ENCODE results near the gene C1orf167.

Gene C1orf167

DNA sequence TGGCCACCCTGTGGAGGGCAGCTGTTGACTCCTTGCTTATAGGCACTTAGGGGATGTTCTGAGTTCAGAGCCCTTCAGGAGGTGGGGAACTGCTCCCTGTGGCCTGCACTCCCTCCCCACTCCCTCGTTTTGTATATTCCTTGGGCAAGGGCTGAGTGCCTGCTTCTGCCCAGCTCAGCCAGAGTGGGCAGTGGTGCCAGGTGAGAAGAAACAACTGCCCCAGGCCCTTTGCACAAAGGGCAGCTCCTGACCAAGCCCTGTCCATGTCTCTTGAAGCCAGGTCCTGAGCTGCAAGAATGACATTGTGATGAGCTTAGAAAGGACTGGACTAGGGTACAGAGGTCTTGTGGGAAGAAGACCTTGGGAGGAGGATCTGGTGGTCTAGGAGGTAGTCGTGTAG is 23.9 kb upstream of the C1orf167 start:
- DNase-seq, result no peak

DNA sequence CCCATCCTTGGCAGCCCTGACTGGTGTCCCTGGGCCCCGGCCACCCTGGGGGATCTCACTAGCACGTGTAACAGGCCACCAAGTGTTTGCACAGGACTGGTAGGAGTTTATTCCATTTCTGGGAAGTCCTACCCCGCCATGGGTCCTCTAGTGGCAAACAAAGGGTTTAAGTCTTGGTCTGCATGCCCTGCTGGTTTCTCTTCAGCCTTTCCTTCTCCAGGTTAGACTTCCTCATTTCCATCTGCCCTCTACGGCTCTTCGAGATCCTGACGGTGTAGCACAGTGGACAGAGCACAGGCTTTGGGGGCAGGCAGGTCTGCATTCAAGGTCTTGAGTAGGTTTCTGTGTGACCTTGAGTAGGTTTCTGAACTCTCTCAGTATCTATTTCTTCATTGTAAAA is 23.2 kb upstream of the C1orf167 start:
- DNase-seq, result no peak

DNA sequence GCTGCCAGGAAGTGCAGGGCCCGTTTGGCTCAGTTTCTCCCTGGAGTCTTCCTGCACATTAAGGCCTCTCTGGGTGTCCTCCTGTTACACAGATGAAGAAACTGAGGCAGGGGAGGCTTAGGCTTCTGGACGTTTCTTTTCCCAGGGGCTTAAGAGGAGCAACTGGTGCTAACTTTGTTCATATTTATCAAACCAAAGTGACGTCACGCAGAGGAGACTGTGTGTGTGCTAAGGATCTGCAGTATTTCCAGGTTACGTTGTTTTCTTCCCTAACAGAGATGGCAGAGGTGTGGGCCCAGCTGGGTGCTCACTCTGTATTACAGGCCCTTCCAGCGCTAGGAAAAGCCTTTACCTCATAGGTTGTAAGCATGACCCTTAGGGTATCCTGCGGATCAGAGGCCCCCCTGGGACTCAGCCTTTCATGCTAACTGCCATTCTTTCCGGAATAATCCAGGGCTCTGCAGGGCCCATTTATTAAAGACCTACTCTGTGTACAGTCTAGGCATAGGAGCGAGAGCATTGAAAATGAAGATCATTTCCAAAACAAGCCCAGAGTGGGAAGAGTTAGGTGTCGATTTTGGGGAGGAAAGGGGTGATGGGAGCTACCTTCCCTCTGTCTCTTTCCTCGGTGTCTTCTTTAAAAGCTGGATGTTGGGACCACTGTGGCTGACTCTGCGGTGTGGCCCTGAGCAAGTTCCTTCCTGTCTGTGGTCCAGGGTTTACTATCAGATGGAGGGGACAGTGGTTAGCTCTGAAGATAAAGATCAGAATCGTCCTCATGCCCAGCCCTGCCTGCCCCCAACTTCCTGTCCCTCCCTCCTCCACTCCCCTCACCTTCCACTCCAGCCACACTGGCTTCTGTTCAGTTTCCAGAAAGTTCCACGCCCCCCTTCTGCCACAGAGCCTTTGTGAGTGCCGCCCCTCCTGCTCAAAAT is 21.5 kb upstream of the C1orf167 start:
- no peak for DNase-seq

DNA sequence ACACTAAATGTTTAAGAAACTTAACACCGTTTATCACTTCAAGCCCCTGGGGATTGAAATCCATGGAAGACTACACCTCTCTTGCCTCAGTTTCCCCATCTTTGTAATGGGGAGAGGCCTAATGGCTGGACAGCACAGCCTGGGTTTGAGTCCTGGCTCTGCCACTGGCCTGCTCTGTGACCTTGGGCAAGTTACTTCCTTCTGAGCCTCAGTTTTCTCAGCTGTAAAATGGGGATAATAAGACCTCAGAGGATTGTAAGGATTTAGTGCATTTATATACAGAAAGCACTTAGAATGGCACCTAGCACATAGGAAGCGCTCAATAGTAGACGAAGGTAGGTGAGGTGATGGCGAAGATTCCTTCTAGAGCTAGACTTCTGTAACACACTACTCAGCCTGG is 20.5 kb upstream of the C1orf167 start:
- DNase-seq, result no peak

DNA sequence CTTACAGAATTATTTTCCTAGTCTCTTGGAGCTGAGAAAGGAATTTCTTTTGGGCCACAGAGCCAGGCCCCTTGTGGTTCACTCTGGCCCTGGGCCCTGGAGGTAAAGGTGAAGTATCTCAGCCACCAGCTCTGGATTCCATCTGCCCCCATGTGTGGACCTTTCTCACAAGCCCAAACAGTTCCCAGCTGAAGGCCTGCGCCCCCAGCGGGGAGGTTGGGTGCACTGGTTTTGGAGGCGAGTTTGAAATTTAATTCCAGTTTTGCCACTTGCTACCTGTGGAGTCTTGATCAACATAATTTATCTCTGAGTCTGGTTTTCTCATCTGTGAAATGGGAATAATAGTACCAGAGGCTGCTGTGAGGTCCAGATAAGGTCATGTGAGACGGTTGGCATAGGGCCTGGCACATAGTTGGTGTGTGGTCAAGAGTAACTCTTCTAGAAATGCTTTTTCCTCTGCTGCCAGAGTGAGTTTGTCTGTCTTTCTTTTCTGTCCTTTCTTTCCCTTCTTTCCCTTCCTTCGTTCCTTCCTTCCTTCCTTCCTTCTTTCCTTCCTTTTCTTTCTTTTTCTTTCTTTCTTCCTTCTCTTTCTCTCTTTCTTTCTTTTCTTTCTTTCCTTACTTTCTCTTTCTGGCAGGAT is 20.0 kb upstream of the C1orf167 start:
- no peak for DNase-seq

DNA sequence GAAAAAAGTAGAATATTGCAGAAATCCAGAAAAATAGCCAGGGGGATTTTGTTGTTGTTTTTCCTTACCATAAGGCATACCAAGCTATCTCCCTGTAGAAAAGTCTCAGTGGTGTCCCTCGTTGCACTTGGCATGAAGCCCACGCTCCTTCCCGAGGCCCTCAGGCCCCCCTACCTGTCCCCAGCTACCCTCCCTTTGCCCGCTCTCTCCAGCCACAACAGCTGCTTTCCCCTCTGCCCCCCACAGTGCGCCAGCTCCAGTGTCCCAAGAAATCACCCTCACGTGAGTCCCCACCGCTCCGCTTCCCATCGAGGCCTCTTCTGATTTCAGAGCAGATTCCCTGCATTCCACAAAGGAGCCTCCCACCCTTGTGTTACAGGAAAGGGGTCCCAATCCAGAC is 17.7 kb upstream of the C1orf167 start:
- no peak for DNase-seq

DNA sequence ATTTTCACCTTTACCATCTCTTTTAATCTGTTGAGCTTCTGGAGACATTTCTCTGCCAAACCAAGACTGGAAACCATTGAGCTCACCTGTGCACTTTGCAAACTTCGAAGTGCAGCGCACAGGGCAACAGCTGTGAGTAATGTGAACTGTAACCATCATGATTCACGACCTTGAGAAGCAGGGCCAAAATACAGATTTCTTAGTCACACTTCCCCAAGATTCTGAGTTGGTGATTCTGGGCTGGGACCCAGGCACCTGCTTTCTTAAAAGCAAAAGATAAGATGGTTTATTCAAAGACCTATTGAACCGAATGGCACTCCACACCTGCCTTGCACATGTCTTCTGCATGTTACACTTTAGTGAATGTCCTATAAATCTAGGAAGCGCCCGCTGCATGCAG is 15.9 kb upstream of the C1orf167 start:
- DNase-seq, result no peak

DNA sequence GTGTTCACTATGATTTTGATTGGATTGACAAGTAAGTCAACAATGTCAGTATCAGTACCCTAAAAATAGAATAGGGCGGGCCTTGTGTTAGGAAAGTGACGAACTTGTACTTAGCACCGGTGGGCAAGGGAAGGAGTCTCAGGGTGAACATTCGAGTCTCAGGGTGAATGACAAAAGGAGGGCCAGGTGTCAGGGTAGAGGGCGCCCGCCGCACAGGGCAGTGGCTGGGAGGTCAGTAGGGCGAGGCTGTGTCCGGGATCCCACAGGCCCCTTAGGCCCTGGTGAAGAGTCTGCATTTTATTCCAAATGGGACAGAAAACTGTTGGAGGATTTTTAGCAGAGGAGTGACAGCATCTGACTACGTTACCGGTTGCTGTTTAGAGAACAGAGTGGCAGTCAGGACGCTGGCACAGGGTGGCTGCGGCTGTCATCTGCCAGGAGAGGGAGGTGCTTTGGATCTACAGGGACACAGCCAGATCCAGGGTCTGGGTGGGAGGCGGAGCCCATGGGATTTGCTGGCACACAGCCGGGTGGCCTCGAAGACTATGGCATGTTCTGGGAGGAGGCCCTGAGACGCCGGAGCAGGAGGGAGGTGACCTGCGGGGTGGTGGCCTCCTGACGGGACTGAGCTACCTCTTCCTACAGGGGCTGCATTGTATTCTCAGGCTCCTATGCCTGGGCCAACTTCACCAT is 15.1 kb upstream of the C1orf167 start:
- no peak for DNase-seq

DNA sequence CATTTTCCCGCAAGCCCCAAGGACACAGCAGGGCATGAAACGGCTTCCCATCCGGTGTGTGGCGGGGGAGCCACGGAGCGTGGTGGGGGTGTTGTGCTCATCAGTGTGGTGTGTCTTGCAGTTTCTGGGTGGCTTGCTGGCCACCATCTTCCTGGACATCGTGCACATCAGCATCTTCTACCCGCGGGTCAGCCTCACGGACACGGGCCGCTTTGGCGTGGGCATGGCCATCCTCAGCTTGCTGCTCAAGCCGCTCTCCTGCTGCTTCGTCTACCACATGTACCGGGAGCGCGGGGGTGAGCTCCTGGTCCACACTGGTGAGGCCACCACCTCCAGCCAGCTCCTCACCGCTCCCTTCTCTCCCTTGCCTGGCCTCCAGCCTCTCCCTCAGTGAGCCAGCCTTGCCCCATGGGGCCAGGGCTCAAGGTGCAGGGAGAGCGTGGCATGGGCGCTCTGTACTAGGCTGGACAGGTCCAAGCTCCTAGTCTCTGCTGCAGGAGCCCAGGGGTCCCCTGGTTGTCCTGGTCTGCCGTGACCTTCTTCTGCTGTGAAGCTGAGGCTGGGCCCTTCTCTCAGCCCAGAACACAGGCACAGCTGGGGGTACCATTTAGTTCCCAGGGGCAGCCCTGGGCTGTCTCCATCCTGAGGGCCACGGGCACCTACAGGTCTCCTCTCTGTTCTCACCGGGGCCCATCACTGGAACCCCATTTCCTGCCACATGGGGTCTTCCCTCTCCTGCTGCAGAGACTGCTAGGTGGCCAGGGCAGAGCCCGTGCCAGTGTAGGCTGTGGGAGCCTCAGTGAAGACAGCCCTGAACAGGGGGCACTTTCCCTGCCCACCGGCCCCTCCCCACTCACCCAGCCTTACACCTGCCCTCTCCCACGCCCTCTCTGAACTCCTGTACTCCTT is 13.4 kb upstream of the C1orf167 start:
- no peak for DNase-seq

DNA sequence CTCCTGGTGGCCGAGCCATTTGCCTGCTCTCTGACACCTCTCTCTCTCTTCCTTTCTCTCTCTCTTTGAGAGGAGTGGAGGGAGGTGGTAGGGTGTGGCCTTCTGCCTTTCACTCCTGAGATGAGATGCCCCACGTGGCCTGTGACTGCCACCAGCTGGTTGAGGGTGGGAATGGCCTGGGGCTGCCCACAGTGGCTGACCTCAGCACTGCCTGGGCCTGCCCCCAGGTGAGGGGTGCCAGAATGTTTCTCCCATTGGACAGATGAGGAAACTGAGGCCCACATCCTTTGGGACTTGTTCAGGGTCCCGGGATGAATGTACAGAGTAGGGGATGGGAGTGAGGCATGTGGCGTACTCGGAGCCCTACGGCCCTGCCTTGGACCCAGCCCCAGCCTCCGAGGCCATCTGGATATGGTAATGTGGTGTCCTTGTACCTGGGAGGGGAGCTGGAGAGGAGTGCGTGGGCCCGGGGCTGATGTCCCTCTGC is 12.7 kb upstream of the C1orf167 start:
- no peak for DNase-seq

DNA sequence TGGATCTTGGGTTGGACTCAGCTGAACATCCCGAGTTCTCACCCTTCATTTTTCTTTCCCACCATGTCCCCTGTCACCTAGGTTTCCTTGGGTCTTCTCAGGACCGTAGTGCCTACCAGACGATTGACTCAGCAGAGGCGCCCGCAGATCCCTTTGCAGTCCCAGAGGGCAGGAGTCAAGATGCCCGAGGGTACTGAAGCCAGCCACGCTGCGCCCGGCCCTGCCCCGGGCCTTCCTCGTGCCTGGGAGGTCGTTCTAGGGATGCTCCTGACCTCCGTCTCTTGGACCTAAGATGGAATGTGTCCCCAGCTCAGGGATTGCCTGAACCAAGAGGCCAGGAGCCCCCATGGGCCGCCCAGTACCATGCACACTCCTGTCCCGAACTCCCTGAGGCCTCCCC is 12.0 kb upstream of the C1orf167 start:
- no peak for DNase-seq

DNA sequence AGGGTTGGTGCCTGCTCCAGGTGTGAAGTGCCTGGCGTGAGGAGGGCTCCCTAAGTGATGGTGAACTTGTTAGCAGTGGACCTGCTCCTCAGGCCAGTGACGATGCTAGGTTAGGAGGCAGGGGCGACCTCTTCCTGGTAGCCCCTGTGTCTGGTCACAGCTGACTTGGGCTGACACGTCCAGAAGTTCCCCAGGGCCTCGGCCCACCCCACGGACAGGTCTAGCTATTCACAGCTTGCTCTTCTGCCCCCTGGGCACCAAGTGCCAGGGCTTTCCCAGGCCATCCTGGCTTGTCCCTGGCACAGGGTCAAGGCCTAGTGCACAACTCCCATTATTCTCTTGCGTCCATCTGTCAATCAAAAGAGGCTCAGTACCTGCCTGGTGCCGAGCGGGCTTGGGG is 10.9 kb upstream of the C1orf167 start:
- DNase-seq, result no peak

DNA sequence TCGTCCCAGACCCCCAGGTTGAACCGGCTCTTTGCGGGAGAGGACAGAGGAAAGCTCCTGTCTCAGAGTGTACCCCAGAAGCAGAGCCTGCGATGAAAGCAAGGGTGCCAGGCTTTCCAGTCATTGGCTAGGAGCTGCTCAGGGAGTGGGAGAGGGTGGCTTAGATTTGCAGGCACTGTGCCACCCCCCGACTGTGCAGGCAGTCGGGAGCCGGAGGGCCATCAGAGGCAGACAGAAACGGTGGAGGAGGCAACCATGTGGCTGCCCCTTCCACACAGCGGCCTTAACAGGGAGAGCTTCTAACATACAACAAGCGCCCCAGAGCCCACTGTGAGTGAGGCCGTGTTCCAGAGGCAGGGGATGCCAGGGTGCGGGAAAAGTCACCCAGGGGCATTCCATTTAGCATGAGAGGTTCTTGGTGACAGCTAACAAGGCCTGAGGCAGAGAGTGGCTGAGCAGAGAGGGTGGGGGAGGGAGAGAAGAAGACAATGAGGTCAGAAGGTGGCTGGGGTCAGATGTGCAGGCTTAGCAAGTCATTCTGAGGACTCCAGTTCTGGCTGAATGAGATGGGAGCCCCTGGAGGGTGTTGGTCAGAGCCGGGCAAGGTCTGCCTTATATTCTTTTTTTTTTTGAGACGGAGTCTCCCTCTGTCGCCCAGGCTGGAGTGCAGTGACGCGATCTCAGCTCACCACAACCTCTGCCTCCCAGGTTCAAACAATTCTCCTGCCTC is 9.5 kb upstream of the C1orf167 start:
- no peak for DNase-seq

DNA sequence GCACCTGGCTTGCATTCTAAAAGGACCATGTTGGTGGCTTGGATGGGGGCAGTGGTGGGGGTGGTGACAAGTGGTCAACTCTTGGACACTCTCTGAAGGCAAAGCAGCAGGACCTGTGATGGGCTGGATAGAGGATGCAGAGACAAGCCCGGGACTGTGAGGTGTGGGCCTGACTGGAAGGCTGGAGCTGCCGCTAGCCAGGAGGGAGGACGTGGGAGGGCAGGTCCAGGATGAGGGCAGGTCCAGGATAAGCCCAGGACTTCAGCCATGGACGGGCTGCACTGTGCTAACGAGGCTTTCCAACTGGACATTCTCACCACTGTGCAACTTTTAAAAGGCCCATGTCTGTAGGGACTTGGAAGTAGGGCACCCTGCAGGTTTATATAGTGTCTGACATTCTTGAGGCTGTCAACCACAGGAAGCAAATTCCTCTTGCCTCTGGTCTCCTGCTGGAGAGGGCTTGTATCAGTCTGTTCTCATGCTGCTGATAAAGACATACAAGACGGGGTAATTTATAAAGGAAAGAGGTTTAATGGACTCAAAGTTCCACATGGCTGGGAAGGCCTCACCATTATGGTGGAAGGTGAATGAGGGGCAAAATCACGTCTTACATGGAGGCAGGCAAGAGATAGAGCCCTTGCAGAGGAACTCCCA is 8.3 kb upstream of the C1orf167 start:
- DNase-seq, result no peak

DNA sequence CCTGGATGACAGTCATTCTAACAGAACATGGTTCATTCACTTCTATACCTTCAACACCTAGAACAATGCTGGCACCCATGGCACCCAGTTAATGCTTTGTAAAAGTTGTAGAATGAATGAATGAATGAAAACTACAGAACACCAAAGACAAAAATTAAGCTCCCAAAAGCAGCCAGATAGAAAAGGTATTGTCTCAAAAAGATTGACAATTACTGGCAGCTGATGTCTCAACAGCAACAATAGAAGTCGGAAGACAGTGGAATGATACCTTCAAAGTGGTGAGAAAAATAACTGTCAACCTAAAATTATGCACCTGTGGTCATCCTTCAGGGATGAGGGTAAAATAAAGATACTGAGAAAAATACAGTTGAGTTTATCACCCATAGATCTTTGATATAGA is 4.9 kb upstream of the C1orf167 start:
- no peak for DNase-seq

DNA sequence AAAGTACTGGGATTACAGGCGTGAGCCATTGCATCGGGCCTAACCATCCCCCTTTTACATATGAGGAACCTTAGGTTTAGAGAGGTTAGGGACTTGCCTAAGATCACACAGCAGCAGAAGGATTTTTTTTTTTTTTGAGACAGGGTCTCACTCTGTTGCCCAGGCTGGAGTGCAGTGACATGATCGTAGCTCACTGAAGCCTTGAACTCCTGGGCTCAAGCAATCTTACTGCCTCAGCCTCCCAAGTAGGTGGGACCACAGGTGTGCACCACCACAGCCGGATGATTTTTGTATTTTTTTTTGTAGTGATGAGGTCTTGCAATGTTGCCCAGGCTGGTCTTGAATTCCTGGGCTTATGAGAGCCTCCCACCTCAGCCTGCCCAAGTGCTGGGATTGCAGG is 2.2 kb upstream of the C1orf167 start:
- no peak for DNase-seq

DNA sequence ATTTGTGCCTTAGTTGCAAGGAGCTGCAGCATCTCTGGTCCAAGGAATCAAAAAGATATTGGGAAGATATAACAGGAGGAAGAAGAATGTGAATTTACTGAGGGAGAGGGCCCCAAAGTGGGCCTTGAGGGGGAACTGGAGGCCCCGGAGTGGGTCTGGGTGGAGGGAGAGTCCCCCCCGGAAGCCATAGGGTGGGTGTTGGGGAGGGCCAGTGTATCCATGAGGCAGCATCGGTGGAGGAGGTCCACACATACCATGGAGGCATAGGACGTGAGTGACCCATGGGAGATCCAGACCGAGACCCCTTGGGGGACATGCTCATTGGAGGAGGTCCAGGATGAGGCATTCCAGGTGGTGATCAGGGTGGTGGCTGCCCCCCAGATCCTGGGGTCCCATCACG is 708 bp upstream of the C1orf167 start:
- DNase-seq, result no peak

DNA sequence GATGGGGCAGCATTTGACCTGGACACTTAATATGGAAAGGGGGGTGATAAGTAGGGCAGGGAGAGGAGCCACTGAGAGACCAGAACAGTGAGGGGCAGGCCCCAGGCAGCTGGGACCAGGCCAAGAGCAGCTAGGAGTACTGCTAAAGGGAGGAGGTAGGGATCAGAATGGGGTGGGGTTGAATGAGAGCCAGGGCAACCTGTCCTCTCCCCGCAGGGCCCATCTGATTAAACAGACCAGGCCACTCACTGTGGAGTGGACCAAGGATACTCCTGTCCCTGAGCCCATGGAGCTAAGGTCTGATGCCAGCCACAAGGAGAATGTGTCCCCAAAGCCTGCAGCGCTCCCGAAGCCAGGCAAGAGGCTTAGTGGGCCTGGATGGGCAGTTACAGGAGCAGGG is 2.1 kb downstream of the C1orf167 start:
- DNase-seq, result no peak

DNA sequence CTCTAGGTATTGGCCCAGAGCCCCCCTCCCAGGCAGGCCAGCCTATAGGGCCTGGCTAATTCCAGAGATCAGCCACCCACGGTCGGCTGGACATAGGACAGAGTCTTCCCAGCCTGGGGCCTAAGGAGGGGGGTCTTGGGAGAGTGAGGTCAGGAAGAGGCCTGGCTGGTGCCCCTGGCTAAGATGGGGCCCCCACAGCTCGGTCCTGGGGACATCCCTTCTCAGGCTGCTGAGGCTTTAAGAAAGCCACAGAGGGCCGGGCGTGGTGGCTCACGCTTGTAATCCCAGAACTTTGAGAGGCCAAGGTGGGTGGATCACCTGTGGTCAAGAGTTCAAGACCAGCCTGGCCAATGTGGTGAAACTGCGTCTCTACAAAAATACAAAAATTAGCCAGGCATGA is 2.5 kb downstream of the C1orf167 start:
- no peak for DNase-seq

DNA sequence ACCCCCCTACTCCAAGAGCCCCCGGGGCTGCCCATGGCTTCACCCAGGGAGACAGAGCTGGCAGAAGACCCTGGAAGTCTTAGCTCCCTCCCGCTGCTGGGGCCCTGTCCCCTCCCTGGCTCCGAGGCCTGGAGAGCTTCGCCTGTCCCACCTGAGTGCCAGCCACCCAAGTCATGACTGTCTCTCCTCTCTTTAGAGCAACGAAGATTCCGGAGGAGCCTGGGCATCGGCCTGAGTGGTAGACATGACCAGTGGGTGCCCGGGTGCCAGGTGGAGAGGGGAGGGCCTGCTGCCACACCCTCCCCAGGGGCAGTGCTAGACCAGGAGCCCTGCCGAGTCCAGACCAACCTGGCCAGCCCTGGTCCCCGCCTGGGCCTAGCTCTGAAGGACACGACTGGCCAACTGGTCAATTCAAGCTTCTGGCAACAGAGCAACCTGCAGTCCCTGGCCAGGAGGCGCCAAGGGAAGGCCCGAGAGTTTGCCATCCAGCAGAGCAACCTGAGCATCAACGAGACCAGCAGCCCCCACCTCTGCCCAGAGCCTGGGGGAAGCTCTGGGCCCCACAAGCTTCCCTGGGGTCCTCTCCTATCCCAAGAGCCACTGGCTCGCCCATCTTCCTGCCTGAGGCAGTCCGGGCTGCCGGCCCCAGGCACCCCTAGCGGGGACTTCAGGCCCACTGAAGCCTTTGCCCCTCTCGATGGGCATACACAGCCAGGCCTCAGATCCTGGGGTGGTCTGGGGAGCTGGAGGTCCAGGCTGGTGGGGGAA is 3.9 kb downstream of the C1orf167 start:
- no peak for DNase-seq

DNA sequence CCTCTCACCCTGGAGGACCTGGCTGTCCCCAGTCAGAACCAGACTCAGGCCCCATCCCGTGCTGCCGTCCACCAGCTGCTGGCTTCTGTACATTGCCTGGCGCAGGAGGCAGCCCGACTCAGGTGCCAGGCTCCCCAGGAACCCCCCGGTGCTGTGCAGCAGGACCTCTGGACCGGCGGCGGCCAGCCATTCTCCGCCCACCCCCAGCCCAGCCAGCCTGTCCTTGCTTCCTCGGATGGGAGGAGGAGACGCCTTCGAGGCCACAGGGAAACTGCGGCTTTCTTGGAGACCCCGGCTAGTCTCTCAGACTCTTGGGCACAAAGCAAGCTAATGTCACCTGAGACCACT is 4.4 kb downstream of the C1orf167 start:
- DNase-seq, result no peak
